ENCODE results near the gene COA1. TPM values are rescaled to one million over a fixed set of nuclear protein-coding genes. Genes with fewer than 3 reads are reported as not detected.
"Not testable (repeated sequence)": the region's sequence is repeated elsewhere in the genome, so short reads cannot be mapped to it uniquely, and the experiment has no call there.

COA1 gene
- total RNA-seq, 1 donor from 2014 or later = 27.0 TPM

- no peak for DNase-seq (ENCODE audit: low read depth in 2 of 2)
Measured at GRCh38 chr7:43691611-43692010, 37.7 kb downstream of the COA1 start.

GRCh38 chr7:43689115-43689514 is 40.2 kb downstream of the COA1 start:
- no peak for DNase-seq (ENCODE audit: low read depth in 2 of 2)

- DNase-seq (ENCODE audit: low read depth in 2 of 2) = not testable (repeated sequence)
Measured at GRCh38 chr7:43687866-43688265, 41.5 kb downstream of the COA1 start.

- no peak for DNase-seq (ENCODE audit: low read depth in 2 of 2)
Measured at GRCh38 chr7:43686991-43687390, 42.3 kb downstream of the COA1 start.

GRCh38 chr7:43680736-43681135 is 48.6 kb downstream of the COA1 start:
- no peak for DNase-seq (ENCODE audit: low read depth in 2 of 2)

GRCh38 chr7:43679210-43680068 is 49.9 kb downstream of the COA1 start:
- DNase-seq (ENCODE audit: low read depth in 2 of 2) = no peak

- DNase-seq (ENCODE audit: low read depth in 2 of 2) = no peak
Measured at GRCh38 chr7:43678315-43678714, 51.0 kb downstream of the COA1 start.

GRCh38 chr7:43677864-43678263 is 51.5 kb downstream of the COA1 start:
- DNase-seq (ENCODE audit: low read depth in 2 of 2) = no peak

GRCh38 chr7:43674559-43675436 is 54.5 kb downstream of the COA1 start:
- DNase-seq (ENCODE audit: low read depth in 2 of 2) = peak in 1 of 2 donors; percentile 92

- DNase-seq (ENCODE audit: low read depth in 2 of 2) = not testable (repeated sequence)
Measured at GRCh38 chr7:43673243-43673976, 55.9 kb downstream of the COA1 start.

GRCh38 chr7:43671521-43671920 is 57.8 kb downstream of the COA1 start:
- DNase-seq (ENCODE audit: low read depth in 2 of 2) = no peak

GRCh38 chr7:43669286-43670081 is 59.8 kb downstream of the COA1 start:
- peak in 1 of 2 donors; percentile 48 for DNase-seq (ENCODE audit: low read depth in 2 of 2)

- no peak for DNase-seq (ENCODE audit: low read depth in 2 of 2)
Measured at GRCh38 chr7:43668035-43668434, 61.3 kb downstream of the COA1 start.

GRCh38 chr7:43666938-43667337 is 62.4 kb downstream of the COA1 start:
- DNase-seq (ENCODE audit: low read depth in 2 of 2) = no peak

- no peak for DNase-seq (ENCODE audit: low read depth in 2 of 2)
Measured at GRCh38 chr7:43664681-43665080, 64.6 kb downstream of the COA1 start.

- no peak for DNase-seq (ENCODE audit: low read depth in 2 of 2)
Measured at GRCh38 chr7:43660141-43660540, 69.2 kb downstream of the COA1 start.

GRCh38 chr7:43659549-43659896 is 69.8 kb downstream of the COA1 start:
- no peak for DNase-seq (ENCODE audit: low read depth in 2 of 2)

GRCh38 chr7:43658718-43659548 is 70.4 kb downstream of the COA1 start:
- DNase-seq (ENCODE audit: low read depth in 2 of 2) = peak in 1 of 2 donors; percentile 38

GRCh38 chr7:43656997-43657396 is 72.3 kb downstream of the COA1 start:
- no peak for DNase-seq (ENCODE audit: low read depth in 2 of 2)

GRCh38 chr7:43655584-43655983 is 73.7 kb downstream of the COA1 start:
- DNase-seq (ENCODE audit: low read depth in 2 of 2) = no peak

Measured in lung microvascular endothelial cell (primary cell).